GM12874 (cell line): ENCODE results near the gene ITPR2.

Experiments used
- TF ChIP-seq, protein P1 (sequence below): IDR thresholded peaks from 2 replicates; pipeline ENCODE4 v1.5.1; 2011; ENCODE audit warnings: low read depth, mild to moderate bottlenecking, control low read depth, low read length, moderate library complexity; ENCODE audit not compliant: insufficient read depth

The ITPR2 gene

DNA sequence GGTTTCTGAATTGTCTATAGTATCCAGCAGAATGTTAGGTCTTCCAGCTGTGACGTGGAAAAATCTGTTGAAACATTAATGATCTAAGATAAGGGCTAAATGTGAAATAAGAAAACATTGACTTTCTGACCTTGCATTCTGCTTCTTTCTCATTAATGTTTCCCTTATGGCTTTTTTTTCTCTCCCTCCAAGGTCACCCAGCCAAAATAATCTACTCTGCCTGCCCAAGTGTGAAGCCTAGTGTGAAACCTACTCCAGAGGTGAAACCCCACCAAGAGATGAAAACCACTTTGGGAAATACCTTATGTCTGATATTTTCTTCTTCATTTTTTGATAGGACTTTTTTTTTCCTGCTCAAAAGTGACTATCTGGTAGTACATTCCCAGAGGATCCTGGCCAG lies 529.6 kb downstream of the ITPR2 start:
- TF ChIP-seq, protein P1, sequence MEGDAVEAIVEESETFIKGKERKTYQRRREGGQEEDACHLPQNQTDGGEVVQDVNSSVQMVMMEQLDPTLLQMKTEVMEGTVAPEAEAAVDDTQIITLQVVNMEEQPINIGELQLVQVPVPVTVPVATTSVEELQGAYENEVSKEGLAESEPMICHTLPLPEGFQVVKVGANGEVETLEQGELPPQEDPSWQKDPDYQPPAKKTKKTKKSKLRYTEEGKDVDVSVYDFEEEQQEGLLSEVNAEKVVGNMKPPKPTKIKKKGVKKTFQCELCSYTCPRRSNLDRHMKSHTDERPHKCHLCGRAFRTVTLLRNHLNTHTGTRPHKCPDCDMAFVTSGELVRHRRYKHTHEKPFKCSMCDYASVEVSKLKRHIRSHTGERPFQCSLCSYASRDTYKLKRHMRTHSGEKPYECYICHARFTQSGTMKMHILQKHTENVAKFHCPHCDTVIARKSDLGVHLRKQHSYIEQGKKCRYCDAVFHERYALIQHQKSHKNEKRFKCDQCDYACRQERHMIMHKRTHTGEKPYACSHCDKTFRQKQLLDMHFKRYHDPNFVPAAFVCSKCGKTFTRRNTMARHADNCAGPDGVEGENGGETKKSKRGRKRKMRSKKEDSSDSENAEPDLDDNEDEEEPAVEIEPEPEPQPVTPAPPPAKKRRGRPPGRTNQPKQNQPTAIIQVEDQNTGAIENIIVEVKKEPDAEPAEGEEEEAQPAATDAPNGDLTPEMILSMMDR: no peak

GRCh38 chr12:26302776-26303175 lies 530.2 kb downstream of the ITPR2 start:
- TF ChIP-seq, protein P1: no peak

DNA sequence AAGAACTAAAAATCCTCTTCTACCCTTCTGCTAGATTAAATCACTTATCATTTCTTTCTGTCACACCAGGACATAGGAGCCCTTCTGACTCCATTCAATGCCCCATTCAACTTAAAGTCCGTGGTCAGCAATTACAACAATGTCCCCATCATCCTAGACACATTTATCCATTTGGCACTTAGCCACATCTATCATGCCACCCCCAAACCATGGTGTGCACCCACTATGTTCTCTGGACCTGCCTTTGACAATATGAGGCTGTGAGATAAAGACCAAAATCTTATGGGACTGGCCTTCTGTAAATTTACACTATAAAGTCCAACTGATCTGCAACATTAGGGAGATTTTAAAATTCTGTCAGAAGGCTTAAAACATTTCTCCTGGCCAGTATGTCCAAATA lies 533.2 kb downstream of the ITPR2 start:
- TF ChIP-seq, protein P1: no peak

GRCh38 chr12:26298785-26299621 lies 534.0 kb downstream of the ITPR2 start:
- TF ChIP-seq, protein P1: no peak

DNA sequence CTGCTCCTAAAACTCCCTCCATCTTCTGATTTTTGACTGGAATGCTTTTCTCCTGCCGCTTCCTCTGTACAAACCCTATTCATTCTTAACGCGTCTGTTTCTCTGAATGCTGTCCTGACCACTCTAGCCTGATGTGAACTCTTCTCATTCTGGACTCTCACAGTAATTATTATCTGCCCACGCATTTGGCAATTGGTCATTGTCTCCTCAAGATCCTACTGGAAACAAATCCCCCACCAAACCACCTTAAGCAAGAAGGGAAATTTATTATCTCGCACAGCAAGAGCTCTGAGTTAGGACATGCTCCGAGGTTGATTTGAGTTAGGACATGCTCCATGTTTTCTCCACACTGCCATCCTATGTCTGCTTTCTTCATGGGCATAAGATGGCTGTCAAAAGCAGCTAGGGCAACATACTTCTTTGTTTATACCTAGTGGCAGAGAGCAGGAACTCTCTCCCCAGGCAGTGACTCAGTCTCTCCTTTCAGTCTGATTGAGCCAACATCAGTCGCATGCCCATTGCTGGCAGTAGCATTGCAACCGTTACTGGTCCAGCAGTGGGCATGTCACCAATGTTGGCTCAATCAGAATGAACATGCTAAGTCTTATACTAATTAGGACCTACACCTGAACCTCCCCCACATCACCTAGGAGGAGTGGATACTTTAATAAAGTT lies 535.5 kb downstream of the ITPR2 start:
- TF ChIP-seq, protein P1: no peak

DNA sequence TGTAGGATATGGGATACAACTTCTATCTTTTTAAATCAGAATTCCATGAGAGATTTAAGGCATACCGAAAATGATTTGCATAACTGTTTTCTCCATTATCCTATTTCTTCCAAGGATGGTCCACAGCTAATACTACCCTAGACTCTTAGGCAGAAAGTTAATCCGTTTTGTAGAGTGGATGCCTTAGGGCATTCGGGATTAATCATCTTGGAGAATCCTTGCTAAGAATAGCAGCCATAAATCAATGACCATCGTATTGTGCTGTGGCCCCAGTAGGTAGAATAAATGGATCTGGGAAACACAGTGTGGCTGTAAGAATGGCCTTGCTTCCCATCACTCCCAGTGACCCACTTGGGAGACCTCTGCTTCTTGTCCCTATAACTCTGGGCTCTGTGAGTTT lies 538.0 kb downstream of the ITPR2 start:
- TF ChIP-seq, protein P1: no peak

DNA sequence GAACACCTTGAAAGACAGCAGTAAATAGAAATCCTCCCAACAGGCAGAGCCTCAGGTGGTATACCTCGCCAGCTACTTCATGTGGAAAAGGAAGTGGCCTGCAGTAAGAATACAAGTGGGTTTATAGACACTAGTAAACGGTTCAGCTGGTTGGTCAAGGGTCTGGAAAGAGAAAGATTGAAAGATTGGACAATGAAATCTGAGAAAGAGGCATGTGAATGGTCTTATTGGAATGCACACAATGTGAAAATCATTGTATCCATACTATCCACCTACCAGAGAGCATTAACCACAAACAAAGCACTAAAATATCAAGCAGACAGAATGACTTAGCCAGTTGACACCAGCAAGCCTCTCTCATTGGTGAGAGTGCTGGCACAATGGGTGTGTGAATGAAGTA lies 539.4 kb downstream of the ITPR2 start:
- TF ChIP-seq, protein P1: no peak
